NOMO-1 treated with DMSO at 0.1 percent for 48 hours (cell line): ENCODE data around the gene HLF.

ENCODE experiments used
- DNase-seq: peaks from one replicate; lab custom pipeline; 2025; ENCODE audit not compliant: unreplicated experiment; lab: John Stamatoyannopoulos, UW

The HLF gene

GRCh38 chr17:55289978-55290377 is 25.2 kb downstream of the HLF start:
- no peak for DNase-seq

GRCh38 chr17:55290492-55291113 is 25.8 kb downstream of the HLF start:
- no peak for DNase-seq

GRCh38 chr17:55291114-55291507 is 26.4 kb downstream of the HLF start:
- DNase-seq = no peak

- no peak for DNase-seq
These were observed 27.3 kb downstream of the HLF start for GRCh38 chr17:55292094-55292493.

- peak; percentile 38 for DNase-seq
These were observed 29.4 kb downstream of the HLF start for GRCh38 chr17:55294042-55294751.

- peak; percentile 32 for DNase-seq
These were observed 30.8 kb downstream of the HLF start for GRCh38 chr17:55295411-55296170.

GRCh38 chr17:55296171-55296695 is 31.5 kb downstream of the HLF start:
- no peak for DNase-seq

GRCh38 chr17:55296699-55297098 is 31.9 kb downstream of the HLF start:
- no peak for DNase-seq

GRCh38 chr17:55298111-55298730 is 33.5 kb downstream of the HLF start:
- no peak for DNase-seq

GRCh38 chr17:55299162-55299838 is 34.5 kb downstream of the HLF start:
- no peak for DNase-seq

GRCh38 chr17:55299890-55300289 is 35.1 kb downstream of the HLF start:
- no peak for DNase-seq

- no peak for DNase-seq
These were observed 35.9 kb downstream of the HLF start for GRCh38 chr17:55300479-55301290.

- no peak for DNase-seq
These were observed 37.0 kb downstream of the HLF start for GRCh38 chr17:55301521-55302406.

- no peak for DNase-seq
These were observed 37.6 kb downstream of the HLF start for GRCh38 chr17:55302407-55302787.

GRCh38 chr17:55303008-55303493 is 38.3 kb downstream of the HLF start:
- DNase-seq = no peak

GRCh38 chr17:55303701-55304145 is 39.0 kb downstream of the HLF start:
- DNase-seq = no peak

GRCh38 chr17:55304171-55304859 is 39.6 kb downstream of the HLF start:
- no peak for DNase-seq
